HG03520 (cell line): ENCODE data around the gene TFR2.

ENCODE experiments used
- ATAC-seq: cut with Tn5 transposase; IDR thresholded peaks from one replicate; pipeline ENCODE4 v1.9.1; 2021; ENCODE audit warnings: mild to moderate bottlenecking, moderate library complexity; ENCODE audit not compliant: unreplicated experiment

TFR2 gene

DNA sequence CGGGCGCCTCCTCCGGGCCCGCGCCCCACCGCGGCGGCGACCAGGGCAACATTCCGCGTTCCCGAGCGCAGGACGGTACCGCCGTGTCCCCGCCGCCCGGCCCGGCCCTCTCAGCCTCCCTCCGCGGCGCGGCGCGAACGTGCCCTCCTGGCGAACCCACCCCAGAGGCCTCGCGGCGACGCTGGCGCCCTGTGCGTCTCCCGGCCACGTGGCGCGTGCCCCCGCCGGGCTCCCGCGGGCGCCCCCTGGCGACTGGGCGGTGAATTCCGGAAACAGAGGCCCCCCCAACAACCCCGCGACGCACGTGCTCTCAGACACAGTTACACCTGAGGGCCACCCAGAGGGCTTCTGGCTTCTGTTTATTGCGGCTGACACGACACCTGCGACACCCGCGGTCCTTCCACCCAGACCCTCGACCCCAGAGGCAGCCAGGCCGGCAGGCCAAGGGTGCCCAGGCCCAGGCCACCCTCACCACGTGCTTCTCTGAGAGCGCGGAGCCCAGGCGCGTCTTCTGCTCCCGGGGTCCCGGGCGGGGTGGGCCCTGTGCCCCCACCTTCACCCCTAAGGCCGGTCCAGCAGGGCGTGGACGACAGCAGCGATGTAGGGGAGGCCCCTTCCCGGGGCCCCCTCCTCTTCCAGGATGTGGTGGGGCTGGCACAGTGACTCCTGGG, 67.5 kb downstream of the TFR2 start, which contains the start of gene SAP25:
Gene SAP25, minus strand, starts transcription at position 210 of the 671 bp plus-strand sequence. Its CDS starts 158 bp downstream, at position 52.
- no peak for ATAC-seq

GRCh38 chr7:100572949-100573675, 68.2 kb downstream of the TFR2 start:
- ATAC-seq, result no peak

DNA sequence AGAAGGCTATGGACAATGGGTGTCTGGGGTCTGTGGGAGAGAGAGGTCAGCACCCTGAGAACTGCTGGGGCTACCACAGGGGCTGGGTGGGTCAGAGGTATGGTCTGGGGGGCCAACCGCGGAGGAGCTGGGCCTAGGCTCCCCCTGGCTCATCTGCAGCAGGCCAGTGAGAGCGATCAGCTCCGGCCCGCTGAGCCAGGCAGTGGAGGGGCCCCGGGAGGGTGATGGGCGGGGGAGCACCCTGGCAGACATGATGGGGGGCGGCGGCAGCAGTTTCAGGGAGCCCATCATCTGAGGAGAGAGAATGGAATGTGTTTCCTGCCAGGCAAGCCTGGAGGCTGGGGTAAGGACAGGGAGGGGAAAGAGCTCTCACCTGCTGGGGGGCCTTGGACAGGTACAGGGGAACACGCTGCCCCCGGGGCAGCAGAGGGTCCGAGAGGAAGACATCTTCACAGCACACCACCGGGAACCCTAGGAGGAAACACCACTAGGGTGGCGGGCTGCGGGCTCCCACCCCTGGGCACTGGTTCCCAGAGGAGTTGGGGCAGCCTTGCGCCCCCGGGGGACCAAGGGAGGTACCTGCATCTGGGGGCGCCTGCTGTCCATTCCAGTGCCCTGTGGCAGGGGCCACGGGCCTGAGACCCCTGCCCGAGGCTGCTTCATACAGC, 68.9 kb downstream of the TFR2 start:
- ATAC-seq, result no peak

DNA sequence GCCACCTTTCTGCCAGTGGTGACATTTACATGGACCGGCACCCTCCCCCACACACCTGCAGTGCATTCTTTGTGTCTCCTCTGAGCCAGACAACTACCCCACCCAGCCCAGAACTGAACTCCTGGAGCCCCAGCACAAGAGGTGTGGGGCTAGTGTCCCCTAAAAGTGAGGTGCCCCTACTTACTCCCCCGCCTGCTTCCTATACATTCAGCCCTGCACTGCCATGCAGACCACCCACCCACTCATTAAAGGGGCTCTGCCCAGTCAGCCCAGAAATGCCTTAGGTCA, 69.6 kb downstream of the TFR2 start:
- ATAC-seq, result no peak

GRCh38 chr7:100570954-100571828, 70.2 kb downstream of the TFR2 start:
- no peak for ATAC-seq
